HG03095 (cell line): Measurements from ENCODE around the gene SOX10.

Experiments used
- ATAC-seq: cut with Tn5 transposase; IDR thresholded peaks from one replicate; pipeline ENCODE4 v1.9.1; 2021; ENCODE audit warnings: moderate library complexity; ENCODE audit not compliant: unreplicated experiment

Gene SOX10

DNA sequence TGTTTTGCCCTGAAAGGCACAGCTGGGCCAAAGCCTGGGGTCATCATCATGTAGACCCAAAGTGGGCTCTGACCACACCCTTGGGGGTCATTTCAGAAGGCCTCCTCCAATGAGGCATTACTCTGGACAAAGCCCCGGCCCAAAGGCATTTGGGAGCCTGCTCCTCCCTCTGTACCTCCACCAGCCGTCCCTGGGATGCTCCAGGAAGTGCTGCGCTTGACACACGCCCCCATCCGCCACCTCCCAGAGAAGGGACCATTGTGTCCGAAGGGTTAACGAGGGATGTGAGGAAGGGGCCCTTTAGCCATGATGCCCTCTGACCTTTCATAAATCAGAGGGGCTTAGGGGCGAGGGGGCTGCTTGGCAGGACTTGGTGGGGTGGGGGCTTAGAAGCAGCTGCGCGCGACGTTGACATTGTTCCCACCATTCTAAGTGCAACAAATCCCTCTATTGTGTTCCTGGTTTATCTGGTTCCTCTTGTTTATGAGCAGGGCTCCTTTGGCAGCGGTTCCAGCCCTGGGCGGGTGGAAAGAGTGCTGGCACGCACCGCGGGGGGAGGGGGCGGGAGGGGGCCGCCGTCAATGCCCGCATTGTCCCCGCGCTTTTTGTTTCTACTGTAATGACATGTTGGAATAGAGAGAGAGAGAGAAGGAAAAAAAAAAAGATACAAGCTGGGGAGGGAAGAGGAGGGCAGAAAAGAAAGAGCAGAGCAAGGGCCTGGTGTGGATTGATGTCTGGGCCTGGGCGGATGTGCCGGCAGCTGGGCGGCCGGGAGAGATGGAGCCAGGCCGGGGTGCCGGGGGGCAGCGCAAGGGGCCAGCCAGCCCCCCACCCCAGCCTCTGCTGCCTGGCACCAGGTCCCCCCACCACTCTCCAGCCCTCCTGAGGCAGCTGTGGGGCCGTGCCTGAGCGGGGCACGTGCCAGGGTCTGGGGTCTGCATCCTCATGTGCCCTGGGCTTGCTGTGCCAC, 32.1 kb upstream of the SOX10 start:
- no peak for ATAC-seq

DNA sequence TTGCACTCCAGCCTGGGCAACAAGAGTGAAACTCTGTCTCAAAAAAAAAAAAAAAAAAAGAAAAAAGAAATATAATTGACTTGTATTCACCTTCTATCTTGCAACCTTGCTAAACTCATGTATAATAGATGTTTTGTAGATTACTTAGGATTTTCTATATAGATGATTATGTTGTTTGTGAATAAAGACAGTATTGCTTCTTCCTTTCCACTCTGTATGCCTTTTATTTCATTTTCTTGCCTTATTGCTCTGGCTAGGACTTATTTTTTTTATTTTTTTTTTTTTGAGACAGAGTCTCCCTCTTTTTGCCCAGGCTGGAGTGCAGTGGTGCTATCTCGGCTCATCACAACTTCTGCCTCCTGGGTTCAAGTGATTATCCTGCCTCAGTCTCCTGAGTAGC, 29.7 kb upstream of the SOX10 start:
- no peak for ATAC-seq

DNA sequence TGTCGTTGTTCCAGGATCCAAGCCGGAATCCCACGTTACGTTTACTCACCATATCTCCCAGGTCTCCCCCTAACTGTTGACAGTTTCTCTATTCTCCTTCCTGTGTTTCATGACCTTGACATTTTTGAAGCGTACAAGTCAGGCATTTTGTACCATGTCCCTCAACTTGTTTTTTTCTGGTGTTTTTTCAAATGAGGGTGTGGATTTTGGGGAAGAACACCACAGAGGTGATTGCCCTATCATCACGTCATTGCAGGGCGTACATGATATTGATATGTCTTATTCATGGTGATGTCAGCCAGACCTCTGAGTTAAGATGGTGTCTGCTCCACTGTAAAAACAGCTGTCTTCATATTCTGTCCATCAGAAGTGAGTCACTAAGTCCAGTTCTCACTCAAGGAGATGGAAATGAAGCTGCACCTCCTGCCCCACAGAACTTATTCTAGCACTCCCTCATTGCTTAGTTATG, 28.3 kb upstream of the SOX10 start:
- ATAC-seq, result no peak

DNA sequence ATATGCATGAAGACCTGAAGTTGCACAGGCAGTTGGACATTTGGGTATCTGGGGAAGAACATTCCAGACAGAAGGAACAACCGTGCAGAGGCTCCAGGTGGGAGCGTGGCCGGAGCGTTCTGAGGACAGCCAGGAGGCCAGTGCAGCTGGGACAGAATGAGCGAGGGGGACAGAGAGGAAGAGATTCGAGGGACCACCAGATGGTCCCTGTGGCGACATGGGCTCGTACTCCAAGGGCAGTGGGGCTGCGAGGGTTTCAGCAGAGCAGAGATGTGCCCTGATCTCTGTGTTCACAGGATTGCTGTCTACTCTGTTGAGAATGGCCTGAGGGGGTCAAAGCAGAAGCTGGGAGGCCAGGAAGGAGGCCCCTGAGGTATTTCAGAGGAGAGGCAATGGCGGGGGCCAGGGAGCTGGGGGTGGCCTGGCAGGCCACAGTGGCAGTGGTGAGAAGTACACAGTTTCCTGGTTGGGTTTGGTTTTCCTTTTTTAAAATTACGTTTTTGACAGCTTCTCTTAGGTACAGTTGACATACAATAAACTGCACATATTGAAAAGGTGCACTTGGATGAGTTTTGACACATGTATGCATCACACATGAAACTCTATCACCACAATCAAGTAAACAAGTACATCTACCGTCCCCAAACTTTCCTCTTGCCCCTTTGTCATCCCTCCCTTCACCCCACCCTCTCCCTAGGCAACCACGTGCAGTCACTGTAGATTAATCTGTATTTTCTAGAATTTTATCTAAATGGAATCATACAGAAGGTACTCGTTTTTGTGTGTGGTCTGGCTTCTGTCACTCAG, 24.8 kb upstream of the SOX10 start:
- ATAC-seq, result no peak

DNA sequence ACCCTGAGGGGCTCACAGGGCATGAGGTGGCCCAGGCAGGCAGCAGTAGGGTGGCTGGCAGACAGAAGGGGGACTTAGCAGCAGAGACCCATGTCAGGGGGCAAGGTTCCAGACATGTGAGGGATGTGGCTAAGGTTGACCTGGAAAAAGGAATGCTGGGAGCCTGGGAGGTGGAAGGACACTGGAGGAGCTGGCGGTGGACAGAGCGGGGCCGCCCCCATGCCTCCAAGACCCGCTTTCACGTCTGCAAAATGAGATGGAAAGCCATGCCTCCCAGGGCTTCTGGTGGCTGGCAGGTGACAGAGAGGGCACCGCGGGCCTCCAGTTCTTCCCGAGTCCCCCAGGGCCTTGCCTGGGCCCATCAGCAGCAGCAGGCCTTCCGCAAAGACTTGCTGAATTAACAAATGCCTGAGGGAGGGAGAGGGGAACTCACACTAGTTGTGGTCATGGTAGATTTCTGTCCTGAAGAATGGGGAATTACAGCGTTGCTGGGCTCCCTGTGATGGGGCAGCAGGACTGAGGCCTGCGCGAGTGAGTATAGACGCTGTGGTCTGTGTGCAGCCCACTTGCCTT, 23.1 kb upstream of the SOX10 start:
- no peak for ATAC-seq

DNA sequence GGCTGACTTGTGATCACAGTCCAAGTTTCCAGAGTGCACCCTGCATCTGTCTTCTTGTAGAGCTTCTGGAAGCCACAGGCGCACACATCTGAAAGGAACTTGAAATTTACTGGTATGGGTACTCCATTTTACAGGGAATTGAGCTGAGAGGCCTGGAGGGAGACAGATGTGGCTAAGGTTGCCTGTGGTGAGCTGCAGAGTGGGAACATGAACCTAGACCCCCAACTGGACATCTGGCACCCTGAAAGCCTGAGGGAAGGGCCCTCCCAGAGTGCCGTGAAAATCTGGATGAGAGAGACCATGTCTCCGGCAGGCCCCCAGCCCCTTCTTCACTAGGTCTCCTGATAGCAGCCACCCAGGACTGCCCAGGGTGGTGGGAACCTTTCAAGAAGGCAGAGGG, 22.6 kb upstream of the SOX10 start:
- no peak for ATAC-seq

DNA sequence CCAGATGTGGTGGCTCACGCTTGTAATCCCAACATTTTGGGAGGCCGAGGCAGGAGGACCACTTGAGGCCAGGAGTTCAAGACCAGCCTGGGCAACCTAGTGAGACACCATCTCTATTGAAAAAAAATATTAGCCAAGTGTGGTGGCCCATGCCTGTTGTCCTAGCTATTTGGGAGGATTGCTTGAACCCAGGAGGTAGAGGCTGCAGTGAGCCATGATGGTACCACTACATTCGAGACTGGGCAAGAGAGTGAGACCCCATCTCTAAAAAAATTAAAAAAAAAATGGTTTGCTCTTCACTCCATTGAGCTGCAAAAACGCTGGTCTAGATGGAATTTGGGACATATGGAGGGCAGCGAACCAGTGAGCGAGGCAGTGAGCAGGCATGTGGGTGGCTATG, 21.6 kb upstream of the SOX10 start:
- ATAC-seq, result no peak

DNA sequence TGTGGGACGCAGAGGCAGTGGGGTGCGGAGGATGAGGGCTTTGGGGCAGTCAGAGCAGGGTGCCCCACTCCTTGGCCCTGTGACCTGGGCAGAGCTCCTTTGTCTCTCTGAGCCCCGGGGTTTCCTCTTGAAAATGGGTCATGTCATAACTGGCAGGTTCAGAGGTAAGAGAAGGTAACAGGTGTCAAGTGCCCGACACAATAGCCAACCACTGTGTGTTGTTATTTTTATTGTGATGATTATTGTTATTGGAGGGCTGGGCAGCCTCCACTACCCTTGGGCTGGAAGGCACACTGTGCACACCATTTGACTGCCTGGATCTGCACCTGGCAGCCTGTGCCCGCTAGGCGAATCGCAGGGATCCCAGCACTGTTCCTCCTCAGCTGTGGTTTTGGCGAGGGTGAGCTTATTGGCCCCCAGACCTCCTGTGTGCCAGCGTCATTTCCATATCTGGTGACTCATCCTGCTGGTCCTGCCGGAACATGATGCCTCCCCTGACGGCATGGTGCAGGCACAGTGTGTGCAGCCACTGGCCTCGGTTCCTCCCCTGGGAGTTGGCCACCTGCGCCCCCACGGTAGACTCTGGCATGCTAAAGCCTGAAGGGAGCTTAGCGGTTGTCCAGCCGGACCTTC, 15.4 kb upstream of the SOX10 start:
- no peak for ATAC-seq

DNA sequence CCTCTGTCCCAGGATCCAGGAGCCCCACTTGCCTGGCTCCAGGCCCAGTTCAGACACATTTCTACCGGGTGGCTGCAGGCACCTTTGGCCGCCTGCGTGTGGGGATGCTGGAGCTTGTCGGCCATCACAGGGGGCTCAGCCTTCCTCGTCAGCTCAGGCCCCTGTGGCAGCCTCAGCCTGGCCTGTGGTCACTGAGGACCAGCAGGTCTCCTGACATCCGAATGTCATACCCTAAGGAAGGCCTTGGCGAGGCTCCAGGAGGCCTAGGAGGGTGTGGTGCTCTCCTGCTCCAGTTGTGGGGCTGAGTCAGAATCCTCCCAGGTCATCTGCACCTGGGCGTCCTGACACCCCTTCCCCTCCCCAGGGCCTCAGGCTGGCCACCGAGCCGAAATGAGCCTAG, 14.9 kb upstream of the SOX10 start:
- no peak for ATAC-seq

DNA sequence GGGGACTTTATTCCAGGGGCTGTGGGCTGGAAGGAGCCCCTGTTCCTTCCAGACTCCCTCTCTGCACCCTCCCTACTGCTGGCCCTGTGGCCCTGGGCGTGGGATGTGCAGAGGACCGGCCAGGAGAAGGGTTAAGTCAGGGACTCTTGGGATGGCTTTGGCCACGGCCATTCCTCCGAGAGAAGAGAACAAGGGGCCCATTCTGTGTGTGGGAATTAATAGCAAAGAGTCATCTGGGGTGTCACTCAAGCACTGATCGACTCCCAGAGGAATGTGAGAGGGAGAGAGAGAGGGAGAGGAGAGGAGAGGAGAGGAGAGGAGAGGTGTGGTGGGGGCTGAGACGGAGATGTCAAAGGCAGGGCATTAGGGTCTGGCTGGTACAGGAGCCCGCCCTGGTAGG, 14.2 kb upstream of the SOX10 start:
- no peak for ATAC-seq

DNA sequence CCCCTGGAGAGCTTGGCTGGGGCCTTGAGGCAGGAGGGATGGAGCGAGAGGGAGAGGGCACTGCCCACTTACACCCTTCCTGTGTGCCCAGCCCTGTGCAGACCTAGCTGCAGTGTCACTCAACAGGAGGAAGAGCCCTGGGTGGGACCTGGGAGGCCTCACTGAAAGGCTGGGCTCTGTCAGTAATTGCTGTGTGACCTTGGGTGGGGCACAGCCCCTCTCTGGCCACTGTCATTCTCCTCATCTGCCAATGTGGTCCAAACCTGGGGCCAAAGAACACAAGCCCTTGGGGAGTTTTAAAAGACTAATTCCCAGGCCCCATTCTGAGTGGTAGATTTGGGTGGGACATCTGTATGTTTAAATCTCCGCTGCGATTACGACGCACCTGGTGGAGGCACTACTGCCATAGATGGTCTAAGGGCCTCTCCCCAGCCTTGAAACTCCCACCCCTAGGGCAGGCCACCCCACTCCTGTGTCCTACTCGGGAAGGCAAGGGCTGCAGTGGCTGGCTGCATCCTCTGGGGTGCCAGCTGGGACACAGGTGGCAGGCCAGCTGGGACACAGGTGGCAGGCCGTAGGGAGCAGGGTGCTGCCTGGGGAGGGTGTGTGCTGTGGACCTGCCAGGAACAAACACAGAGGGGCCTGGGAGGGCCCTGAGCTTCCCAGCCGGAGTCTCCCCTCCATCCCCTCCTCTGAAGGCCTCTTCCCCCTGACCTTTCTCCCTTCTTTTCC, 12.3 kb upstream of the SOX10 start:
- ATAC-seq, result no peak

DNA sequence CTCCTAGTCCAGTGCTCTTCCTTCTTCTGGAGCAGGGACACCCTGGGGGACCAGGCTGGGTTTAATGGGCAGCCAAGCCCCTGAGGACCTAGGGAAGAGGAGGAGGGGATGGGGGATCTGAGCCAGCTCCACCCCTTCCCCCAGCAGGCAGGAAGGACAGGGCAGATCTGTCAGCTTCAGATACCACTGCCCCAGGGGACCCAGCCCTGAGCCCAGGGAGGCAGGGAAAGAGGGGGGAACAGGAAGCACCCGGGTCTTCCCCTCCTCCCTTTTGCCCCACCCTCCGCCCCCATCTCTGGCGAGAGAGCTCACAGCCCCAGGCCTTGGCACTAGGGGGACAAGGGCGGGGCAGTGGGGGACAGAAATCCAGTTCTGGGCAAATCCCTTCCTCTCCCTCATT, 11.7 kb upstream of the SOX10 start:
- no peak for ATAC-seq

DNA sequence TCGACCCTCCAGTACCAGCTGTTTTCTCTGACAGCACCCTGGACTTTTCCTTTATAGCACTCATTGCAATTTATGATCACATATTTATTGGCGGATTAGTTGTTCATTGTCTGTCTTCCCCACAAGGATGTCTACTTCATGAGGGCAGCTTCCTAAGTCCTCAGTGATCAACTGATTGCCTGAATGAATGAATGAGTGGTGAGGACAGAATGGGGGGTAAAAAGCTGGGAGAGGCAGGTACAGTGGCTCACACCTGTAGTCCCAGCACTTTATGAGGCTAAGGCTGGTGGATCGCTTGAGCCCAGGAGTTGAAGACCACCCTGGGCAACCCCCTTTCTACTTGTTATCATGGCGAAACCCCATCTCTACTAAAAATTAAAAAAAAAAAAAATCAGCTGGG, 11.1 kb upstream of the SOX10 start:
- ATAC-seq, result no peak

DNA sequence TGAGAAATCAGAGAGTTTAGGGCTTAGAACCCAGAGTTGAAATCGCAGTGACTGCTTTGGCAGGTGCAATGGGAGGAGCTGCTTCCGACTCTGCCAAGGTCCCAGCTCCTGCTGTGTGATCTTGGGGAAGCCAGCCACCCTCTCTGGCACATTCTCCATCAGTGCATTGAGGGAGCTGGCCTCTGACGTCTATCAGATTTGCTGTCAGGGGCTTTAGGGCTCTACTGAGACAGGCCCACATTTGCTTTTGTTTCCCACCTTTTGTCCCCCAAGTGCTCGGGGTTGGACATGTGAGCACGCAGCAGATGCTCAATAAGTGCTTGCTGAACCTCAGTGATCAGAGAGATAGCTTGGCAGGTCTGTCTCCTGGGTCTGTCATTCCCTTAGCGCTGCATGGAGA, 10.6 kb upstream of the SOX10 start:
- no peak for ATAC-seq

DNA sequence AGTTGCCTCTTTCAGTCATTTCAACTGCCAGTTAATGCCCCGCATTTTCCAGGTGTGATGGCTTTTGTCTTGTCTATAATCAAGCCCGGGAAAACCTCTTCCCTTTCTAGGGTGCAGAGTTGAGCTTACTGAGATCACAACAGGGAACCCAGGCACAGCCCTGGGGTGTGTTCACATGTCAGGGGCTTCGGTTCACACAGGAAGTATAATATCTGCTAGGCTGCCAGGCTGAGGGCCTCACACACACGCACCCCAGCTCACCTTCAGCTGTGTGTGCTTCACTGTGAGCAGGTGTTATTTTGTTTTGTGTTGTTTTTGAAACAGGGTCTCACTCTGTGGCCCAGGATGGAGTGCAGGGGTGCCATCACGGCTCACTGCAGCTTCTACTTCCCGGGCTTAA, 9.7 kb upstream of the SOX10 start:
- no peak for ATAC-seq

DNA sequence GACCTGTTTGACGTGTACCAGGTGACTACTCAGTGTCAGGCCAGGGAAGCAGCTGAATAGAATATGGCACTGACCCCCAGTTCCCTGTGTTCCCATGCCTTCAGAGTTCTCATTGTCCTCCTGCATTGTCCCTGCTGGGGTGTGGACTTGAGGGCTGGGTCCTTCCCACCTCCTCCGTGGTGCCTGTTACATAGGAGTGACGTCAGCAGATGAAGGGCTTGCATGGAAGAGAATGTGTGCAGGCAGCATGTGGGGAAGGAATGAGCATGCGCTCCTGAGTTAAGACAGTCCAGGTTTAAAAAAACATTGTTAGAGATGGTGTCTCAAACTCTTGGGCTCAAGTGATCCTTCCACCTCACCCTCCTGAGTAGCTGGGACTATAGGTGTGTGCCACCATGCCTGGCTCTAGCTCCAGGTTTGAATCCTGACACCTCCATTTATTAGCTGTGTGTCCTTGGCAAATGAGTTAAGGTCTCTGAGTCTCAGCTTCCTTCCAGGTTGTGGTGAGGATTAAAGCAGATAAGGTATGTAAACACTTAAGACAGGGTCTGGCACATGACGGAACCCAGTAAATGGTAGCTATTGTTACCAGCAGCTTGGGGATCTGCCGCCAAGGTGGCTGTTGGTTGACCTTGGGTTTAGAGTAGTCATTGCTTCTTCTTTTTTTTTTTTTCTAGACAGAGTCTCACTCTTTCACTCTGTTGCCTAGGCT, 7.5 kb upstream of the SOX10 start:
- no peak for ATAC-seq

DNA sequence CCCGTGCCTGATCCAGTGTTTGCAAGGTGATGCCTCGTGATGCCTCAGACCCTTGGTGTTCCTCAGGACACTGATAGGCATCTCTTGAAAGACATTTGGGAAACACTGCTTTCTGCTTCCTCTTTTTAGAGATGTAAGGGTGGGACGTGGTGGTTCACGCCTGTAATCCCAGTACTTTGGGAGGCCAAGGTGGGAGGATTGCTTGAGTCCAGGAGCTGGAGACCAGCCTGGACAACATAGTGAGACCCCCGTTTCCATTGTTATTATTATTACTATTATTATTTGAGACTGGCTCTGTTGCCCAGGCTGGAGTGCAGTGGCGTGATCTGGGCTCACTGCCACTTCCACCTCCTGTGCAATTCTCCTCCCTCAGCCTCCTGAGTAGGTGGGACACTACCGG, 6.5 kb upstream of the SOX10 start:
- no peak for ATAC-seq

DNA sequence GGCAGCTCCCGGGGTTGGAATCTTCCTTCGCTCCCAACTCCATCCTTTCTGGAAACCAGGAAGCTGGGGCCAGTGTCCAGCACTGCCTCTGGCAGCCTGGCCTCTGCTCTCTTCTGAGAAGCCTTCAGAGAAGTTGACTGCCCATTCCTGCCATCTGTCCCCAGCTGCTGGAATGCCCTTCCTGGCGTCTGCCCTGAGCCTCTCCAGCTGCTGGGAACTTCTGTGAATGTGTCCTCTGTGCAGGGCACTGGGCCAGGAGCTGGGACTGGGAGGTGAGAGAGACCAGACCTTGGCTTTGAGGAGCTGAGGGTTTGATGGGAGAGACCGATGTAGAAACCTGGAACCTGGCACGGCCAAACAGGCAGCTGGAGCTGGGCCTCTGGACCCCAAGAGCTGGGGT, 5.9 kb upstream of the SOX10 start:
- no peak for ATAC-seq

DNA sequence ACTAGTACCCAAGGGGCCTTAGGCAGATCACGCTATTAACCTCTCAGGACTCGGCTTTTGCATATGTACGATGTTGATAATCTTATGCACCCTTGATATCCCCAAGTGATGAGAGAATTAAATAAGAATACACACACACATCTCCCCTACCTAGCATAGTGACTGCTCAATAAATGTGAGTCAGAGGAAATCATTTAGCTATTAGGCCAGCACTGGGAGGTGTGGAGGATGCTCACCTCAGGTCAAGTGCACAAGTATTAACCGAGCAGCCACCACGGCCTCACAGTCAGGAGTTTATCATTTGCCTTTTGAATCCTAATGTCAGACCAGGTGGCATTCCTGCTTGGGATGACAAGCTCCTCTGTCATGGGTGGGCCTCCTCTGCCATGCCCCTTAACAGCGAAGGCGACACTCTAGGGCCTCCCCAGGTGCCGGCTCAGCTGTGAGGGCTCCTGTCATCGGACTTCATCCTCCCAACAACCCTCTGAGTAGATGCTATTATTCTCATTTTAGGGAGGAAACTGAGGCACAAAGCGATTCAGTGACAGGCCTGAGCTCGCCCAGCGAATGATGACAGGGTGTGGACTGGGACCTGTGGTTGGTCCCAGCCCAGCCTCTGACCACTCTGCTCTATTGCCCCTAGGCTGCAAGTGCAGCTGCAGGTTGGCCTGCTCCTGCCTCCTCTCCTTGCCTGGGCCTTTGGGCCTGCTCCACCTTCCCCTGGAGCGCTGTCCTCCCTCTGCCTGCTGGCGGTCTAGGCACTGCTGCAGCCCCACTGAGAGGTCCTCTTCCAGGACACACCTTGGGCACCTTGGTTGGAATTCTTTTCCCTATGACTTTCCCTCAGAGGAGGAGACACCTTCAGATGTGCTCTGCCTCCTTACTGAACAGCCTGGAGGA, 5.0 kb upstream of the SOX10 start:
- ATAC-seq, result no peak
